CMK (cell line): ENCODE results near the gene ANKMY1.
A peak's percentile ranks its signal among the peaks of the same experiment; 100 is the strongest.

Experiments
- DNase-seq: peaks from one replicate; pipeline ENCODE4 v3.0.0-alpha.2; 2010; ENCODE audit warnings: low read depth

ANKMY1 gene

GRCh38 chr2:240557808-240558207 is at the start of gene ANKMY1:
Gene ANKMY1, minus strand, starts transcription at chr2:240557988. Its CDS starts 653 bp downstream, at chr2:240557335.
- DNase-seq, result no peak

- DNase-seq, result no peak
These were observed 48.3 kb upstream of the ANKMY1 start for GRCh38 chr2:240605867-240606743.

- no peak for DNase-seq
These were observed 47.3 kb upstream of the ANKMY1 start for GRCh38 chr2:240604939-240605716.

GRCh38 chr2:240604291-240604938 is 46.6 kb upstream of the ANKMY1 start:
- DNase-seq, result peak; percentile 76

GRCh38 chr2:240603846-240604245 is 46.1 kb upstream of the ANKMY1 start:
- no peak for DNase-seq

GRCh38 chr2:240603081-240603835 is 45.5 kb upstream of the ANKMY1 start:
- no peak for DNase-seq

GRCh38 chr2:240602266-240603050 is 44.7 kb upstream of the ANKMY1 start:
- DNase-seq, result no peak

GRCh38 chr2:240601831-240602160 is 44.0 kb upstream of the ANKMY1 start:
- DNase-seq, result no peak

- DNase-seq, result no peak
These were observed 43.5 kb upstream of the ANKMY1 start for GRCh38 chr2:240601061-240601830.

- no peak for DNase-seq
These were observed 42.7 kb upstream of the ANKMY1 start for GRCh38 chr2:240600451-240600961.

- no peak for DNase-seq
These were observed 41.4 kb upstream of the ANKMY1 start for GRCh38 chr2:240599141-240599583.

GRCh38 chr2:240598311-240598911 is 40.6 kb upstream of the ANKMY1 start:
- DNase-seq, result no peak

- DNase-seq, result no peak
These were observed 39.8 kb upstream of the ANKMY1 start for GRCh38 chr2:240597419-240598181.

- DNase-seq, result no peak
These were observed 39.2 kb upstream of the ANKMY1 start for GRCh38 chr2:240597054-240597418.

GRCh38 chr2:240596491-240596931 is 38.7 kb upstream of the ANKMY1 start:
- DNase-seq, result no peak

- no peak for DNase-seq
These were observed 38.3 kb upstream of the ANKMY1 start for GRCh38 chr2:240596080-240596460.

- no peak for DNase-seq
These were observed 37.7 kb upstream of the ANKMY1 start for GRCh38 chr2:240595381-240596079.
